ENCODE data around the gene SLC25A45. TPM values are rescaled to one million over a fixed set of nuclear protein-coding genes. Genes with fewer than 3 reads are reported as not detected.

Gene SLC25A45
- total RNA-seq, 1 donor from 2014 or later = 19.4 TPM

- intact Hi-C loops (cut with micrococcal nuclease) = no loop called here
- peaks cover 7% of the 10 kb centered on the region for H3K4me1 Mint-ChIP-seq (ENCODE audit: low read depth)
- no peak for DNase-seq (ENCODE audit: low spot score)
- peaks cover 17% of the 10 kb centered on the region for H3K36me3 Mint-ChIP-seq (ENCODE audit: low read depth)
- H3K9me3 Mint-ChIP-seq = no peaks in the 10 kb centered on the region
- no peaks in the 10 kb centered on the region for H3K27me3 Mint-ChIP-seq (ENCODE audit: insufficient read depth)
- no peak overlapping the region for H3K27ac Mint-ChIP-seq
- H3K4me3 Mint-ChIP-seq = no peak overlapping the region
Measured at GRCh38 chr11:65410936-65411680, 28.7 kb upstream of the SLC25A45 start.

GRCh38 chr11:65404638-65405339 lies 22.3 kb upstream of the SLC25A45 start:
- Mint-ChIP-seq H3K36me3 (ENCODE audit: low read depth) (peaks cover 24% of the 10 kb centered on the region), H3K27ac (no peak overlapping the region), H3K9me3 (no peaks in the 10 kb centered on the region), H3K4me1 (ENCODE audit: low read depth) (peaks cover 6% of the 10 kb centered on the region), H3K27me3 (ENCODE audit: insufficient read depth) (no peaks in the 10 kb centered on the region), H3K4me3 (no peak overlapping the region)
- no peak for DNase-seq (ENCODE audit: low spot score)
- intact Hi-C loops (cut with micrococcal nuclease) = no loop called here

GRCh38 chr11:65404210-65404609 lies 21.8 kb upstream of the SLC25A45 start:
- no peaks in the 10 kb centered on the region for H3K9me3 Mint-ChIP-seq
- no peaks in the 10 kb centered on the region for H3K27me3 Mint-ChIP-seq (ENCODE audit: insufficient read depth)

GRCh38 chr11:65403607-65404121 lies 21.2 kb upstream of the SLC25A45 start:
- Mint-ChIP-seq H3K36me3 (ENCODE audit: low read depth) (peaks cover 21% of the 10 kb centered on the region), H3K27ac (no peak overlapping the region), H3K4me1 (ENCODE audit: low read depth) (peaks cover 6% of the 10 kb centered on the region), H3K4me3 (peak overlapping the region; percentile 33), H3K27me3 (ENCODE audit: insufficient read depth) (no peaks in the 10 kb centered on the region), H3K9me3 (no peaks in the 10 kb centered on the region)
- intact Hi-C loops (cut with micrococcal nuclease) = no loop called here
- DNase-seq (ENCODE audit: low spot score) = no peak

More at GRCh38 chr11:65404210-65404609, 21.8 kb upstream of the SLC25A45 start:
- DNase-seq (ENCODE audit: low spot score) = no peak
- intact Hi-C loops (cut with micrococcal nuclease) = no loop called here
- no peak overlapping the region for H3K27ac Mint-ChIP-seq
- peaks cover 6% of the 10 kb centered on the region for H3K4me1 Mint-ChIP-seq (ENCODE audit: low read depth)
- H3K36me3 Mint-ChIP-seq (ENCODE audit: low read depth) = peaks cover 22% of the 10 kb centered on the region
- H3K4me3 Mint-ChIP-seq = no peak overlapping the region

- H3K27me3 Mint-ChIP-seq (ENCODE audit: insufficient read depth) = no peaks in the 10 kb centered on the region
- H3K27ac Mint-ChIP-seq = no peak overlapping the region
- no peaks in the 10 kb centered on the region for H3K9me3 Mint-ChIP-seq
- no peak overlapping the region for H3K4me3 Mint-ChIP-seq
- H3K4me1 Mint-ChIP-seq (ENCODE audit: low read depth) = peaks cover 6% of the 10 kb centered on the region
- DNase-seq (ENCODE audit: low spot score) = no peak
- H3K36me3 Mint-ChIP-seq (ENCODE audit: low read depth) = peaks cover 25% of the 10 kb centered on the region
- intact Hi-C loops (cut with micrococcal nuclease) = no loop called here
Measured at GRCh38 chr11:65402790-65403189, 20.3 kb upstream of the SLC25A45 start.

- intact Hi-C loops (cut with micrococcal nuclease) = no loop called here
- DNase-seq (ENCODE audit: low spot score) = no peak
- Mint-ChIP-seq H3K27ac (no peak overlapping the region), H3K4me1 (ENCODE audit: low read depth) (peaks cover 6% of the 10 kb centered on the region), H3K9me3 (no peaks in the 10 kb centered on the region), H3K27me3 (ENCODE audit: insufficient read depth) (no peaks in the 10 kb centered on the region), H3K4me3 (no peak overlapping the region), H3K36me3 (ENCODE audit: low read depth) (peaks cover 31% of the 10 kb centered on the region)
Measured at GRCh38 chr11:65401803-65402248, 19.4 kb upstream of the SLC25A45 start.

- Mint-ChIP-seq H3K27me3 (ENCODE audit: insufficient read depth) (no peaks in the 10 kb centered on the region), H3K36me3 (ENCODE audit: low read depth) (peaks cover 31% of the 10 kb centered on the region)
Measured at GRCh38 chr11:65401073-65401802, 18.8 kb upstream of the SLC25A45 start.

GRCh38 chr11:65400307-65401072 lies 18.0 kb upstream of the SLC25A45 start:
- intact Hi-C loops (cut with micrococcal nuclease) = no loop called here
- Mint-ChIP-seq H3K4me3 (no peak overlapping the region), H3K9me3 (no peaks in the 10 kb centered on the region), H3K27me3 (ENCODE audit: insufficient read depth) (no peaks in the 10 kb centered on the region), H3K36me3 (ENCODE audit: low read depth) (peaks cover 31% of the 10 kb centered on the region), H3K4me1 (ENCODE audit: low read depth) (peaks cover 6% of the 10 kb centered on the region), H3K27ac (no peak overlapping the region)
- DNase-seq (ENCODE audit: low spot score) = no peak

More at GRCh38 chr11:65401073-65401802, 18.8 kb upstream of the SLC25A45 start:
- Mint-ChIP-seq H3K4me3 (no peak overlapping the region), H3K4me1 (ENCODE audit: low read depth) (peaks cover 6% of the 10 kb centered on the region), H3K9me3 (no peaks in the 10 kb centered on the region), H3K27ac (no peak overlapping the region)
- no peak for DNase-seq (ENCODE audit: low spot score)
- intact Hi-C loops (cut with micrococcal nuclease) = no loop called here

- Mint-ChIP-seq H3K4me3 (no peak overlapping the region), H3K4me1 (ENCODE audit: low read depth) (peaks cover 6% of the 10 kb centered on the region), H3K27me3 (ENCODE audit: insufficient read depth) (no peaks in the 10 kb centered on the region), H3K9me3 (no peaks in the 10 kb centered on the region), H3K27ac (no peak overlapping the region), H3K36me3 (ENCODE audit: low read depth) (peaks cover 30% of the 10 kb centered on the region)
- intact Hi-C loops (cut with micrococcal nuclease) = no loop called here
- no peak for DNase-seq (ENCODE audit: low spot score)
Measured at GRCh38 chr11:65399845-65400244, 17.4 kb upstream of the SLC25A45 start.

- H3K36me3 Mint-ChIP-seq (ENCODE audit: low read depth) = peaks cover 24% of the 10 kb centered on the region
- H3K9me3 Mint-ChIP-seq = no peaks in the 10 kb centered on the region
- no peaks in the 10 kb centered on the region for H3K27me3 Mint-ChIP-seq (ENCODE audit: insufficient read depth)
Measured at GRCh38 chr11:65399249-65399648, 16.8 kb upstream of the SLC25A45 start.

GRCh38 chr11:65398362-65398910 lies 16.0 kb upstream of the SLC25A45 start:
- DNase-seq (ENCODE audit: low spot score) = no peak
- H3K4me3 Mint-ChIP-seq = no peak overlapping the region
- H3K36me3 Mint-ChIP-seq (ENCODE audit: low read depth) = peaks cover 22% of the 10 kb centered on the region
- peak overlapping the region; percentile 18 for H3K27ac Mint-ChIP-seq
- H3K4me1 Mint-ChIP-seq (ENCODE audit: low read depth) = peaks cover 3% of the 10 kb centered on the region
- H3K27me3 Mint-ChIP-seq (ENCODE audit: insufficient read depth) = no peaks in the 10 kb centered on the region
- no peaks in the 10 kb centered on the region for H3K9me3 Mint-ChIP-seq
- intact Hi-C loops (cut with micrococcal nuclease) = no loop called here

More at GRCh38 chr11:65399249-65399648, 16.8 kb upstream of the SLC25A45 start:
- no peak for DNase-seq (ENCODE audit: low spot score)
- Mint-ChIP-seq H3K4me3 (no peak overlapping the region), H3K4me1 (ENCODE audit: low read depth) (peaks cover 6% of the 10 kb centered on the region), H3K27ac (no peak overlapping the region)
- intact Hi-C loops (cut with micrococcal nuclease) = no loop called here
